G401 (cell line): ENCODE data around the gene KRTAP5-6. TPM values are rescaled to one million over a fixed set of nuclear protein-coding genes. Genes with fewer than 3 reads are reported as not detected.

Experiments
- DNase-seq: peaks from one replicate; pipeline ENCODE4 v3.0.0-alpha.2; 2015; ENCODE audit warnings: low spot score
- in situ Hi-C: cut with HindIII; loops from 2 replicates; pipeline ENCODE4 v1.10.0; 2016; ENCODE audit warnings: low sequenced_read_pairs, mixed read lengths
- total RNA-seq: library from RNA; depleted of rRNA; stranded (reverse); fragments of >200 nt; shearing (Covaris generic); gene quantifications from 2 replicates; pipeline ENCODE4 v1.2.3, GENCODE V29; 2014

KRTAP5-6 gene
- total RNA-seq, 1 experiment from 2014 or later, result not detected

DNA sequence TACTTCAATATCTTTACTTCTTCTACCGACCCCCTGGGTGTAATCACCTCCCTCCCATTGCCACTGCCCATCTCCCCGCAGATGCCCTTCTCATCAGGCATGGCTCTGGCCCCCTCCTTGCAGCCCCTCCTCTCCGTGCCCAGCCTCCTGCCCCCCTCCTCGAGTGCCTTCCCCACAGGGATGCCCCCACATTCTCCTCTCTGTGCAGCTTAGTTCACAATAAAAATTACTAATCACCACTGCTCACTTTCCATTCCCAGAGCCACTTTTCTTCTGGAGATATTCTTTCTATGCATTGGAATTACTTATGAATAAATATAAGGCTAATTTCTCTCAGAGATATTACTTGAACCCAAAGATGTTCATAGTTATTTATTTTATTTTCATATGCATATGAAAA, 31.3 kb downstream of the KRTAP5-6 start:
- DNase-seq, result no peak
- in situ Hi-C loops, result no loop called here

- no peak for DNase-seq
- in situ Hi-C loops, result no loop called here
Measured at GRCh38 chr11:1728931-1729691, 32.1 kb downstream of the KRTAP5-6 start.

GRCh38 chr11:1729692-1730011, 32.7 kb downstream of the KRTAP5-6 start:
- in situ Hi-C loops, result no loop called here

GRCh38 chr11:1730059-1730629, 33.1 kb downstream of the KRTAP5-6 start:
- in situ Hi-C loops, result no loop called here
- DNase-seq, result no peak

More at GRCh38 chr11:1729692-1730011, 32.7 kb downstream of the KRTAP5-6 start:
- no peak for DNase-seq

- no peak for DNase-seq
- in situ Hi-C loops, result no loop called here
Measured at GRCh38 chr11:1731451-1732059, 34.6 kb downstream of the KRTAP5-6 start.

DNA sequence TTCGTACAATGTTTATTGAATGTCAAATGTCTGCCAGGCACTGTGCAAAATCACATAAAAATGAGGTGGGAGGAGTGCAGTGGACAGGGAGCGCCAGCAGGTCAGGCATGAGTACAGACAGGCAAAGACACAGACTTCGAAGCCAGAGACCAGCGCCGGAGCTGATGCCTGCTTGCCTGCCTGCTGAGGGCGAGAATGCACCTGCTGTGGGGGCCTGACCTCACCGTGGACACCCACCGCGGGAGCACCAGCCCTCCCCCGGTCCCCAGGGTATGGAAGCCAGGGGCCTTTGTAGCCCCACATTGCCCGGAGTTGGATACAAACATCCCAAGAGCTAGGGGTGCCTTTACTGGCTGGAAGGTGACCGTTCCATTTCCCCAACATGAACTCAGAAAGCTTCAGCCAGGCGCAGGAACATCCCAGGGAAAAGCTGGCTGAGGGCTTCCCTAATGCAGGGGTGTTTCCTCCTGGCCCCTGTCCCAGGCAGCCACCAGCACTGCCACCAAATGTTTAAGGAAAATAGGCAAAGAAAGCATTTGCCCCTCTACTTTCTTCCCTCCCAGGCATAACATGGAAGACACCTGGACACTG, 35.5 kb downstream of the KRTAP5-6 start:
- no peak for DNase-seq
- in situ Hi-C loops, result no loop called here

- DNase-seq, result no peak
- in situ Hi-C loops, result no loop called here
Measured at GRCh38 chr11:1733009-1733715, 36.2 kb downstream of the KRTAP5-6 start.

GRCh38 chr11:1733716-1734640, 37.0 kb downstream of the KRTAP5-6 start:
- DNase-seq, result no peak
- in situ Hi-C loops, result no loop called here

DNA sequence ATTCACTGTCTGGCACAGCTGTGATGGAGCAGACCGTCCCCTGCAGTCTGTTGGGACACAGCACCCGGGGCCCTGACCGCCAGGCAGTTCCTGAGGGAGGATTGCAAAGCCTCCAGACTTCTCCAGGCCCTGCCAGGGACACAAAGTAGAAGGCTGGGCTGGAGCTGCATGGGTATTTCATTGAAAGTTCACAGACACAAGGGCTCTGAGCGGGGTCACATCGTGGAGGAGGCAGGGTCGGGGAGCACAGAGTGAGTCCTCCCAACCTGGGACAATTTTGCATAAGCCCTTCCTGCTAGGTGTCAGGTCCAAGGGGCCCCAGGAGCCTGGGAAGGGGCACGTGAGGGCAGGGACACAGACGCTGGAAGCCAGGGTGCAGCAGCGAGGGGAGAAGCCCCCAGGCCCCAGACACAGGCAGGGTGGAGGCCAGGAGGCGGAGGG, 37.7 kb downstream of the KRTAP5-6 start:
- in situ Hi-C loops, result no loop called here
- DNase-seq, result no peak

GRCh38 chr11:1735271-1735670, 38.3 kb downstream of the KRTAP5-6 start:
- in situ Hi-C loops, result no loop called here
- peak; percentile 68 for DNase-seq

DNA sequence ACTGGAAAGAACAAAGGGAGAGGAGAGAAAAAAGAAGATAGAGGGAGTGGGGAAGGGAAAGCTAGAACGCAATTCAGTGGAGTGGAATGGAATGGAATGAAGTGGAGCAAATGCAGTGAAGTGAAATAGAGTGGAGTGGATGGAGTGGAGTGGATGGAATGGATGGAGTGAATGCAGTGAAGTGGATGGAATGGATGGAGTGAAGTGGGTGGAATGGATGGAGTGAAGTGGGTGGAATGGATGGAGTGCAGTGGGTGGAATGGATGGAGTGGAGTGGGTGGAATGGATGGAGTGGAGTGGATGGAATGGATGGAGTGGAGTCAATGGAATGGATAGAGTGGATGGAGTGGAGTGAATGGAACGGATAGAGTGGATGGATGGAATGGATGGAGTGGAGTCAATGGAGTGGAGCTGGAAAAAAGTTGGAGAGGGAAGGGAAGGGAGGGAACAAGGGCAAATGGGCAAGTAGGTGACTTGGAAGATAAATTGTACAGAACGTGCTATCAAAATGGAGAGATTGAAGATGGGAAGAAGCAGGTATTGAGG, 39.5 kb downstream of the KRTAP5-6 start:
- DNase-seq, result no peak

DNA sequence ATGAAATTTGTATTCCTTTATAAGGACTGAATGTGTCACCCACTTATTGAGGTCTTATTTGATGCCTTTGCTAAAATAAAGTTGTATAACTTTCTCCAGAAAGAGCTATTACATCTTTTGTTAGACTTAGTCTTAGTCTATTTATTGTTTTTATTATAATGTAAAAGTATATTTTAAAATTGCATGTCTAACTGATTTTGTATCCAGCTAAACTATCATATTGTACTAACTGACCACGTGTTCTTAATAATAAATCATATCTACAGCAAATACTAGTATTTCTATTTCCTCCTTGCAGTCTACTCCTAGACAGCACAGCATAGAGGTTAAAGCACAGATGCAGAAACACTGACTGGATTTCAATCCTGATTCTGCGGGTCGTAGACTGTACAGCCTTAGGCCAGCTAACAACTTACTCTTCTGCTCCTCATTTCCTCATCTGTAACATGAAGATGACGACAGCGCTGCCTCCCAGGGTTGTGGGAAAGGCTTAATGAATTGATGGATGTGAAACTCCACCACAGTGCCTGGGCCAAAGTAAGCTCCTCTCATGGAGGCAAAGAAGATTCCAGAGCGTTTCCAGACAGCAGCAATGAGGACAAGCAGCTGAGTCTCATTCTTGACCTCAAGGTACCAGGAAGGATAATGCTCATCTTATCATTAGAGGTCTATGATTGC, 40.2 kb downstream of the KRTAP5-6 start:
- in situ Hi-C loops, result no loop called here

More for the DNA sequence above, 39.5 kb downstream of the KRTAP5-6 start:
- in situ Hi-C loops, result no loop called here

DNA sequence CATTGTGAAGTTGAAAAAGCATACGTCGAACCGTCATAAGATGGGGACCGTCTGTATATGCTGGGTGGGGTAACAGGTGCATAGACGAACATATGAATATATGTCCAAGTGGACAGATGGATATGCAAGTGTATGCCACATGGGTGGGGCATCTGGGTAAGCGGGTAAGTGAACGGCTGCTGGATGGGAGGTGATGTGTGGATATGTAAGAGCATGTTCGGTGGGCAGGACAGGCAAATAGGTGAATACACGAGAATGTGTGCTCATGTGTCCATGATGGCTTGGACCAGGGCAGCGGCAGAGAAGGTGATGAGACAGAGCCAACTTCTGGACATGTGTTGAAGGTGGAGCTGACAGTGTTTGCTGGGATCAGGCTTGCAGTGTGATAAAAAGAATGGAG, 41.4 kb downstream of the KRTAP5-6 start:
- DNase-seq, result no peak
- in situ Hi-C loops, result no loop called here

More for the DNA sequence above, 40.2 kb downstream of the KRTAP5-6 start:
- no peak for DNase-seq

- DNase-seq, result peak; percentile 60
- in situ Hi-C loops, result no loop called here
Measured at GRCh38 chr11:1739576-1739975, 42.6 kb downstream of the KRTAP5-6 start.

- no peak for DNase-seq
- in situ Hi-C loops, result no loop called here
Measured at GRCh38 chr11:1740786-1741530, 44.0 kb downstream of the KRTAP5-6 start.

DNA sequence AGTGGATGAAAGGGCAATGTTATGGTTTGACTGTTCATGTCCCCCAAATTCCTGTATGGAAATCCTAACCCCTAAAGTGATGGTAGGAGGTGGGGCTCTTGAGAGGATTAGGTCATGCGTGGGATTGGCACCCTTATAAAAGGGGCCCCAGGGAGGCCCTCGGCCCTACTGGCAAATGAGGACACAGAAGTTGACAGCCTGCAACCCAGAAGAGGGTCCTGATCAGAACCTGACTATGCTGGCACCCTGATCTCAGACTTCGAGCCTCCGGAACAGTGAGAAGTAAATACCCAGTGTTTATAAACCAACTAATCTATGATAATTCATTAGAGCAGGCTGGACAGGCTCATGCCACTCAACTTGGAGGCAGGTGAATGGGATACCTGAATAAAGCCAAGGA, 44.7 kb downstream of the KRTAP5-6 start:
- in situ Hi-C loops, result no loop called here
- no peak for DNase-seq

DNA sequence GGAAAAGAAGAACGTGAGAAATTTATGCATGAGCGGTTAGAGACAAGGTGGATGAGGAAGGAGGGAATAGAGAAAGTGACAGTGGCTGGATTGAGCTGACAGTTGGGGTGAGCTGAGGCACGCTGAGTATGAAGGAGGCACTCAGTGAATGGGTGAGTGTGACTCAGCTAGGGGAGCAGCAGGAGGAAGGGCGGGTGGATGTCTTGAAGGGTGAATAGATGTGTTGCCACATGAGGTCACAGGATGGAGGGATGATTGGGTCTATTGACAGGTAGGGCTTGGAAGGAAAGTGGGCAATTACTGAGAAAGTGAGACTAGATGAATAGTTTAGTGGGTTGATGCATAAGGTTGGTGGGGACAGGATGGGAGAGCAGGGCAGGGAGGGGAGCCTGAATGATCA, 45.4 kb downstream of the KRTAP5-6 start:
- in situ Hi-C loops, result no loop called here

More for the DNA sequence above, 45.4 kb downstream of the KRTAP5-6 start:
- DNase-seq, result no peak
